ENCODE results near the gene MMP25. TPM values are rescaled to one million over a fixed set of nuclear protein-coding genes. Genes with fewer than 3 reads are reported as not detected.
A peak's percentile ranks its signal among the peaks of the same experiment; 100 is the strongest.

Gene MMP25
- total RNA-seq, 1 experiment from 2014 or later, result 0.51 TPM

DNA sequence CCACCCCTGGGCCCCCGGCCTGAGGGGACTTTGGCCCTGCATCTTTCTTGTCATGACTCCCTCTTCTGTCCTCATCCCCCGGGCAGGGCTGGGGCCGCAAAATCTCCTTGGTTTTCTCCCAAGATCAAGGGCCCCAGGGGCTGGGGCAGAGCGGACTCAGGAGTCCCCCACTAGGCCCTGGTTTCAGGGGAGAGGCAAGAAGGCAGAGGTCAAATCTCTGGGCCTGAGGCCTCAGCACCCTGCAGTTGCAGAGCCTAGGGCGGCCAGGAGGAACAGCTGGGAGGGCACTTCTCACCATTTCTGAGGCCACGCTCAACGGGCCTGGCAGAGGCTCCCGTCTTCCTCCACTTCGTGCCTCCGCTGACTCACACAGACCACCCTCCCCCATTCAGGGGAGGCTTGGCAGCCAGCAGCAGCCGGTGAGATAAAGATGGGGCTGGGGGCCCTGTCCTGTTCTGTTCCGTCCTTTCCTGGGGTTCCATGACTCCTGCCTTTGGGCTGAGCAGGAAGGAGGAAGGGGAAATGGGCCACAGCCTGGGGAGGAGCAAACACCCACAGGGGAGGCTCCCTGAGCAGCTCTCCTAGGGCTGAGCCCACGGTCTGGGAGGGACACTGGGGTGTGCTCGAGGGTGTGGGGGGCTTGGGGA lies 40.4 kb downstream of the MMP25 start:
- POLR2A ChIA-PET (ENCODE audit: unreplicated experiment), result no interaction called here
- ATAC-seq, result no peak

DNA sequence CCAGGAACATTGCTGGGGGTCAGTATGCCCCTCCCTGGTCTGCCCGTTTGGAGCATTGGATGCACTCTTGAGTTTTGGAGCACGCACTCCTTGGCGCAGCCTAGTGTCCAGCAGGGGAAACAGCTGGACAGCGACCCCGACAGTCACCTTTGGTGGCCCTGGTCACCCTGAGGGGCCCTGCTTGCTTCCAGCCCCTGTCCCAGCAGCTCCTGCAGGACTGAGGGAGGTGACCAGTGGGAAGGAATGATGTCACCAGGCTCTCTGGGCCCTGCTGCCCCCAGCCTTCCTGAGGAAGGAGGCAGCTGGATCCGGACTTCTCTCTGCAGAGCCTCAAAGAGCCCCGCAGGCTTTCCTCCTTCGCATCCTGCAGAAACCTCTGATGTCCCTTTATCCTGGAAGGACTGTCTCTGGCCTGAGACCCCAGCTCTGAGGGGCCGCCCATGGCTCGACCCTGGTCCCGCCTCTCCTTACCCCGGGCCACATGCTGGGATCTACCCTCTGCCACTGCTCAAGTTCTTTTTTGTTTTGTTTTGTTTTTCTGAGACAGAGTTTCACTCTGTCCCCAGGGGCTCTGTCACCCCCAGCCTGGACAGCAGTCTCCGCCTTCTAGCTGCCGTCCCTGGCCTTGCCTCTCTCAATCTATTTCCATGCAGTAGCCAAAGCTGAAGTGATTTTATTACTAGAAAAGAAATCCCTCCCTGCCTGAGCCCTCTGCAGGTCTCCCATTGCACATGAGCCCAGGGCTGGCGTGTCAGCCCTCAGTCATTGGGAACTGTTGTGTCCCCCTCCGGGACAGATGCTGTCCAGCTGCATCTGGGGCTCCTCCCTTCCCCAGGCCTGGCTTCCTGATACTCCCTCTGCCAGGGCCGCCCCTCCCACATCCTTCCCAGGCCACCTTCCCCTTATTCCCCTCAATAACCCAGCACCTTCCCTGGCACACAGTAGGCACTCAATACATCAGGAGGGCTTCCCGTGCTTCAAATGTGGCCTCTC lies 41.2 kb downstream of the MMP25 start:
- ChIA-PET CTCF (interaction anchor here (0.6 kb wide), 1 partner anchor 11 kb away, joined by 13 read pairs; no protein-coding TSS in a partner anchor), POLR2A (ENCODE audit: unreplicated experiment) (no interaction called here)
- H3K9ac ChIP-seq (ENCODE audit: low read length), result no peak overlapping the region
- H3K4me2 ChIP-seq (ENCODE audit: low read length), result no peak overlapping the region
- no peaks in the 10 kb centered on the region for H3K9me2 ChIP-seq (replicated peaks; ENCODE audit: low read length)
- no peaks in the 10 kb centered on the region for H4K20me1 ChIP-seq (ENCODE audit: low read length)
- no peaks in the 10 kb centered on the region for H3K36me3 ChIP-seq (ENCODE audit: low read depth, low read length)
- no peaks in the 10 kb centered on the region for H3F3A ChIP-seq (ENCODE audit: low read length, unreplicated experiment)
- H3K9me3 ChIP-seq (ENCODE audit: low read length), result no peaks in the 10 kb centered on the region
- no peaks in the 10 kb centered on the region for H3K79me2 ChIP-seq (ENCODE audit: low read length)
- TF ChIP-seq EZH2 (IDR thresholded peaks at IDR 0.05; ENCODE audit: low read length, unreplicated experiment), result no peak
- TF ChIP-seq, protein P1, sequence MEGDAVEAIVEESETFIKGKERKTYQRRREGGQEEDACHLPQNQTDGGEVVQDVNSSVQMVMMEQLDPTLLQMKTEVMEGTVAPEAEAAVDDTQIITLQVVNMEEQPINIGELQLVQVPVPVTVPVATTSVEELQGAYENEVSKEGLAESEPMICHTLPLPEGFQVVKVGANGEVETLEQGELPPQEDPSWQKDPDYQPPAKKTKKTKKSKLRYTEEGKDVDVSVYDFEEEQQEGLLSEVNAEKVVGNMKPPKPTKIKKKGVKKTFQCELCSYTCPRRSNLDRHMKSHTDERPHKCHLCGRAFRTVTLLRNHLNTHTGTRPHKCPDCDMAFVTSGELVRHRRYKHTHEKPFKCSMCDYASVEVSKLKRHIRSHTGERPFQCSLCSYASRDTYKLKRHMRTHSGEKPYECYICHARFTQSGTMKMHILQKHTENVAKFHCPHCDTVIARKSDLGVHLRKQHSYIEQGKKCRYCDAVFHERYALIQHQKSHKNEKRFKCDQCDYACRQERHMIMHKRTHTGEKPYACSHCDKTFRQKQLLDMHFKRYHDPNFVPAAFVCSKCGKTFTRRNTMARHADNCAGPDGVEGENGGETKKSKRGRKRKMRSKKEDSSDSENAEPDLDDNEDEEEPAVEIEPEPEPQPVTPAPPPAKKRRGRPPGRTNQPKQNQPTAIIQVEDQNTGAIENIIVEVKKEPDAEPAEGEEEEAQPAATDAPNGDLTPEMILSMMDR (conservative IDR thresholded peaks at IDR 0.05; ENCODE audit: low read depth, low read length), result peak; percentile 39; the same call in 1 of the 2 replicates
- H3K27ac ChIP-seq (ENCODE audit: low read length), result no peak overlapping the region
- no peak for ATAC-seq
- no peak overlapping the region for H3K4me3 ChIP-seq (ENCODE audit: low read length)
- intact Hi-C loops (cut with micrococcal nuclease), result no loop called here
- no peaks in the 10 kb centered on the region for H3K27me3 ChIP-seq (ENCODE audit: low read length)
- no peak for DNase-seq
- H2AFZ ChIP-seq (ENCODE audit: low read length), result no peak overlapping the region
- no peaks in the 10 kb centered on the region for H3K4me1 ChIP-seq (ENCODE audit: insufficient read depth, low read length)
- BruUV-seq (replicated peaks), result no TSS peak

More for the DNA sequence above, 40.4 kb downstream of the MMP25 start:
- H4K20me1 ChIP-seq (ENCODE audit: low read length), result no peaks in the 10 kb centered on the region
- no peak overlapping the region for H3K9ac ChIP-seq (ENCODE audit: low read length)
- CTCF ChIA-PET, result no interaction called here
- no peaks in the 10 kb centered on the region for H3K79me2 ChIP-seq (ENCODE audit: low read length)
- no peaks in the 10 kb centered on the region for H3K36me3 ChIP-seq (ENCODE audit: low read depth, low read length)
- no peak overlapping the region for H2AFZ ChIP-seq (ENCODE audit: low read length)
- no peaks in the 10 kb centered on the region for H3K27me3 ChIP-seq (ENCODE audit: low read length)
- H3K4me2 ChIP-seq (ENCODE audit: low read length), result no peak overlapping the region
- TF ChIP-seq, protein P1 (conservative IDR thresholded peaks at IDR 0.05; ENCODE audit: low read depth, low read length), result no peak
- no peak for TF ChIP-seq EZH2 (IDR thresholded peaks at IDR 0.05; ENCODE audit: low read length, unreplicated experiment)
- no peak for TF ChIP-seq EZH2phosphoT487 (IDR thresholded peaks at IDR 0.05; ENCODE audit: borderline replicate concordance, low read length)
- H3K9me2 ChIP-seq (replicated peaks; ENCODE audit: low read length), result no peaks in the 10 kb centered on the region
- no peak overlapping the region for H3K4me3 ChIP-seq (ENCODE audit: low read length)
- H3F3A ChIP-seq (ENCODE audit: low read length, unreplicated experiment), result no peaks in the 10 kb centered on the region
- DNase-seq, result no peak
- H3K27ac ChIP-seq (ENCODE audit: low read length), result no peak overlapping the region
- no peaks in the 10 kb centered on the region for H3K9me3 ChIP-seq (ENCODE audit: low read length)
- intact Hi-C loops (cut with micrococcal nuclease), result no loop called here
- no TSS peak for BruUV-seq (replicated peaks)
- H3K4me1 ChIP-seq (ENCODE audit: insufficient read depth, low read length), result no peaks in the 10 kb centered on the region

Measured in PC-3 (cell line).